Activated T-cell treated with anti-CD3 and anti-CD28 coated beads for 48 hours (primary cell): ENCODE measurements around the gene HECW1.
"Not testable (repeated sequence)": the region's sequence is repeated elsewhere in the genome, so short reads cannot be mapped to it uniquely, and the experiment has no call there.

ENCODE experiments used
- DNase-seq: peaks from one replicate; pipeline ENCODE4 v3.0.0-alpha.2; 2020; ENCODE audit warnings: low read depth

The HECW1 gene

GRCh38 chr7:43470110-43470509 is 357.7 kb downstream of the HECW1 start:
- no peak for DNase-seq

- DNase-seq: no peak
Observed at GRCh38 chr7:43475983-43476382, 363.5 kb downstream of the HECW1 start.

- DNase-seq: no peak
Observed at GRCh38 chr7:43476896-43477295, 364.4 kb downstream of the HECW1 start.

GRCh38 chr7:43479042-43479441 is 366.6 kb downstream of the HECW1 start:
- no peak for DNase-seq

GRCh38 chr7:43479543-43479942 is 367.1 kb downstream of the HECW1 start:
- DNase-seq: no peak

GRCh38 chr7:43480581-43480980 is 368.1 kb downstream of the HECW1 start:
- no peak for DNase-seq

GRCh38 chr7:43481902-43482678 is 369.6 kb downstream of the HECW1 start:
- DNase-seq: no peak

- DNase-seq: no peak
Observed at GRCh38 chr7:43482679-43483252, 370.3 kb downstream of the HECW1 start.

GRCh38 chr7:43484678-43485395 is 372.4 kb downstream of the HECW1 start:
- DNase-seq: no peak

GRCh38 chr7:43485580-43485979 is 373.1 kb downstream of the HECW1 start:
- DNase-seq: no peak

GRCh38 chr7:43486008-43486407 is 373.6 kb downstream of the HECW1 start:
- DNase-seq: not testable (repeated sequence)

GRCh38 chr7:43486634-43487033 is 374.2 kb downstream of the HECW1 start:
- DNase-seq: no peak

GRCh38 chr7:43487731-43488073 is 375.3 kb downstream of the HECW1 start:
- DNase-seq: no peak

GRCh38 chr7:43489257-43489656 is 376.8 kb downstream of the HECW1 start:
- no peak for DNase-seq

GRCh38 chr7:43490016-43490415 is 377.6 kb downstream of the HECW1 start:
- no peak for DNase-seq

- no peak for DNase-seq
Observed at GRCh38 chr7:43491123-43491522, 378.7 kb downstream of the HECW1 start.

GRCh38 chr7:43491984-43492383 is 379.5 kb downstream of the HECW1 start:
- no peak for DNase-seq

- DNase-seq: no peak
Observed at GRCh38 chr7:43492896-43493295, 380.4 kb downstream of the HECW1 start.

- no peak for DNase-seq
Observed at GRCh38 chr7:43495572-43495971, 383.1 kb downstream of the HECW1 start.

- no peak for DNase-seq
Observed at GRCh38 chr7:43496596-43496995, 384.1 kb downstream of the HECW1 start.

- no peak for DNase-seq
Observed at GRCh38 chr7:43501870-43502269, 389.4 kb downstream of the HECW1 start.

GRCh38 chr7:43502941-43503340 is 390.5 kb downstream of the HECW1 start:
- DNase-seq: no peak

GRCh38 chr7:43505412-43505811 is 393.0 kb downstream of the HECW1 start:
- no peak for DNase-seq
